WTC11 (cell line): ENCODE measurements around the gene C9orf50.

ENCODE experiments used
- ATF3 ChIP-seq: sonication (generic); formaldehyde crosslinking; conservative IDR thresholded peaks from 2 replicates; pipeline ENCODE4 v1.8.1; 2022; ENCODE audit warnings: mild to moderate bottlenecking, missing genetic modification reagents
- CREB1 ChIP-seq: sonication (generic); formaldehyde crosslinking; IDR thresholded peaks from 2 replicates; pipeline ENCODE4 v1.8.0; 2023; ENCODE audit warnings: mild to moderate bottlenecking, missing genetic modification reagents
- CTCF ChIP-seq: fragments of 200-600 bp; IDR thresholded peaks from 2 replicates; pipeline ENCODE4 v1.8.0; 2022; ENCODE audit warnings: antibody characterized with exemption
- JAZF1 ChIP-seq: fragments of 250-450 bp; sonication (Bioruptor Pico); IDR thresholded peaks from 2 replicates; pipeline ENCODE4 v1.9.0; 2021; ENCODE audit warnings: moderate library complexity, mild to moderate bottlenecking, inconsistent platforms
- MLX ChIP-seq: sonication (generic); formaldehyde crosslinking; IDR thresholded peaks from 2 replicates; pipeline ENCODE4 v1.8.1; 2023; ENCODE audit warnings: mild to moderate bottlenecking, missing genetic modification reagents, moderate library complexity
- NR3C1 ChIP-seq: sonication (generic); formaldehyde crosslinking; conservative IDR thresholded peaks from 2 replicates; pipeline ENCODE4 v1.8.1; 2023; ENCODE audit warnings: low read depth, mild to moderate bottlenecking, missing genetic modification reagents
- SMAD3 ChIP-seq: sonication (generic); formaldehyde crosslinking; IDR thresholded peaks from 2 replicates; pipeline ENCODE4 v1.8.0; 2022; ENCODE audit warnings: missing genetic modification reagents, mild to moderate bottlenecking, borderline replicate concordance
- ZNF232 ChIP-seq: sonication (generic); formaldehyde crosslinking; IDR thresholded peaks from 2 replicates; pipeline ENCODE4 v1.8.0; 2022; ENCODE audit warnings: mild to moderate bottlenecking, missing genetic modification reagents
- ZNF396 ChIP-seq: fragments of 250-450 bp; sonication (Bioruptor Pico); IDR thresholded peaks from 2 replicates; pipeline ENCODE4 v1.8.0; 2021; ENCODE audit warnings: mild to moderate bottlenecking, moderate library complexity, borderline replicate concordance

- no peak for TF ChIP-seq CTCF
- TF ChIP-seq ATF3 (CRISPR knock-in tag), result no peak
- no peak for TF ChIP-seq JAZF1 (CRISPR knock-in tag)
- no peak for TF ChIP-seq SMAD3
- no peak for TF ChIP-seq ZNF232 (CRISPR knock-in tag)
- no peak for TF ChIP-seq ZNF396 (CRISPR knock-in tag)
- TF ChIP-seq CREB1 (CRISPR knock-in tag), result no peak
- TF ChIP-seq MLX, result no peak
- TF ChIP-seq NR3C1 (CRISPR knock-in tag), result no peak
Measured at GRCh38 chr9:129669946-129670345, 49.0 kb upstream of the C9orf50 start.
